Tibial nerve (tissue), 4 donors: ENCODE data around the gene PLA2G2F. TPM values are rescaled to one million over a fixed set of nuclear protein-coding genes. Genes with fewer than 3 reads are reported as not detected.

Source experiments
- DNase-seq, 2 donors: peaks; one replicate each; pipeline ENCODE4 v3.0.0-alpha.2; 2019; ENCODE audit warnings: low spot score in 2 of 2
- H3K27ac ChIP-seq, 4 donors: fragments of 200-600 bp; sonication (generic) in 3 of 4; one replicate each; pipeline ENCODE4 v1.5.1; 2017 to 2019; ENCODE audit warnings: mild to moderate bottlenecking in 1 of 4
- H3K27me3 ChIP-seq, 2 donors: fragments of 200-600 bp; sonication (generic) in 1 of 2; one replicate each; pipeline versions ENCODE4 v1.5.1 to v1.6.0; 2017 to 2019
- H3K36me3 ChIP-seq, 3 donors: fragments of 200-600 bp; sonication (generic); one replicate each; pipeline ENCODE4 v1.5.1; 2018 to 2019
- H3K4me1 ChIP-seq, 4 donors: fragments of 200-600 bp; sonication (generic) in 3 of 4; one replicate each; pipeline ENCODE4 v1.5.1; 2017 to 2019
- H3K4me3 ChIP-seq, 4 donors: fragments of 200-600 bp; sonication (generic) in 3 of 4; one replicate each; pipeline ENCODE4 v1.5.1; 2017 to 2019; ENCODE audit warnings: mild to moderate bottlenecking in 1 of 4, moderate library complexity in 1 of 4
- H3K9me3 ChIP-seq, 4 donors: fragments of 200-600 bp; sonication (generic) in 3 of 4; one replicate each; pipeline ENCODE4 v1.5.1; 2017 to 2019
- EP300 ChIP-seq, 2 donors: sonication (generic); formaldehyde crosslinking; IDR thresholded peaks; one replicate each; pipeline ENCODE4 v1.6.1; 2017; ENCODE audit warnings: antibody characterized with exemption in 2 of 2, mild to moderate bottlenecking in 1 of 2
- POLR2A ChIP-seq, 2 donors: fragments of 450-650 bp; IDR thresholded peaks; one replicate each; pipeline ENCODE4 v1.6.1; 2017; ENCODE audit warnings: antibody characterized with exemption in 2 of 2, mild to moderate bottlenecking in 2 of 2, moderate library complexity in 2 of 2
- WGBS, 2 donors: methylation state at CpG; one replicate each; pipeline ENCODE4 v1.1.5; 2018; 5-methylcytosine and 5-hydroxymethylcytosine counted together
- total RNA-seq, 4 donors: library from RNA; depleted of rRNA; stranded (reverse); fragments of >200 nt; gene quantifications; one replicate each; pipeline ENCODE4 v1.1.0, GENCODE V29; 2016
- TF ChIP-seq, protein P1 (sequence below), 5 experiments: fragments of 200-600 bp in 3 of 5; fragments of 450-650 bp in 2 of 5; sonication (generic) in 3 of 5; IDR thresholded peaks; one replicate each; pipeline ENCODE4 v1.5.1; 2016 to 2019; ENCODE audit warnings: antibody characterized with exemption in 5 of 5, mild to moderate bottlenecking in 3 of 5, moderate library complexity in 2 of 5

PLA2G2F gene
- total RNA-seq, 4 donors from 2014 or later = not detected

DNA sequence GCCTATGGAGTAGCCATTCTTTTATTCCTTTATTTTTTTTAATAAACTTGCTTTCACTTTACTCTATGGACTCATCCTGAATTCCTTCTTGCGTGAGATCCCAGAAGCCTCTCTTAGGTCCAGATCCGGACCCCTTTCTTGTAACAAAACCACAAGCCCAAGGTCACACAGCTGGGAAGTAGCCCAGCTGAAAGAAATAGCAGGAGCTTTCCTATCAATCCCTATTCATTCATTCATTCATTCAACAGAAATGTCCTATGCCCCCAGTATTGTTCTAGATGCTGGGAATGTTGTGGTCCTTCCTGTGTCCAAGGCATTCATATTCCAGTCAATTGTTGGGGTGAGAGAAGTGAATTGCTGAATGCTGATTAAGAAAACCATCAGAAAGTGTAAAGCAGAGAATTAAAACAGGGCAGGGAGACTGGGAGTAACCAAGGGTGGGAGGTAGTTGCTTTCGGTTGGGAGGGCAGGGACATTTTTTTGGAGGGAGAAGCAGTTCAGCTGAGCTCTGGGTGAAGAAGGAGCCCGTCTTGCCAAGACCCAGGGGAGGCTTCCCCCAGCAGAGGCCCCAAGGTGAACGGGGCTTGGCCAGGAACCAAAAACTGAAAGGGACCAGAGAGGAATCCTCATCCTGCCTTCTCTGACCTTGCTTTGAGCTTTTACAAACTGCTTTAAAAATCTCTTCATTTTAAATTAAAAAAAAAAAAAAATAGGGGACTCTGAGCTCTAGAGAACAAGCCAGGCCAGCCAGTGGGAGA is 30.6 kb upstream of the PLA2G2F start:
- Histone ChIP-seq H3K9me3 (no peaks in the 10 kb centered on the region), H3K36me3 (no peaks in the 10 kb centered on the region), H3K4me3 (no peak overlapping the region), H3K27ac (no peak overlapping the region), H3K4me1 (no peaks in the 10 kb centered on the region), H3K27me3 (no peaks in the 10 kb centered on the region)
- TF ChIP-seq, protein P1, sequence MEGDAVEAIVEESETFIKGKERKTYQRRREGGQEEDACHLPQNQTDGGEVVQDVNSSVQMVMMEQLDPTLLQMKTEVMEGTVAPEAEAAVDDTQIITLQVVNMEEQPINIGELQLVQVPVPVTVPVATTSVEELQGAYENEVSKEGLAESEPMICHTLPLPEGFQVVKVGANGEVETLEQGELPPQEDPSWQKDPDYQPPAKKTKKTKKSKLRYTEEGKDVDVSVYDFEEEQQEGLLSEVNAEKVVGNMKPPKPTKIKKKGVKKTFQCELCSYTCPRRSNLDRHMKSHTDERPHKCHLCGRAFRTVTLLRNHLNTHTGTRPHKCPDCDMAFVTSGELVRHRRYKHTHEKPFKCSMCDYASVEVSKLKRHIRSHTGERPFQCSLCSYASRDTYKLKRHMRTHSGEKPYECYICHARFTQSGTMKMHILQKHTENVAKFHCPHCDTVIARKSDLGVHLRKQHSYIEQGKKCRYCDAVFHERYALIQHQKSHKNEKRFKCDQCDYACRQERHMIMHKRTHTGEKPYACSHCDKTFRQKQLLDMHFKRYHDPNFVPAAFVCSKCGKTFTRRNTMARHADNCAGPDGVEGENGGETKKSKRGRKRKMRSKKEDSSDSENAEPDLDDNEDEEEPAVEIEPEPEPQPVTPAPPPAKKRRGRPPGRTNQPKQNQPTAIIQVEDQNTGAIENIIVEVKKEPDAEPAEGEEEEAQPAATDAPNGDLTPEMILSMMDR (IDR thresholded peaks at IDR 0.05) = no peak
- TF ChIP-seq EP300 (IDR thresholded peaks at IDR 0.05) (no peak), POLR2A (IDR thresholded peaks at IDR 0.05) (no peak)
- DNase-seq = no peak
- 39 to 50% methylated on average over 5 of the region's 5 CpGs for WGBS, 2 donors

DNA sequence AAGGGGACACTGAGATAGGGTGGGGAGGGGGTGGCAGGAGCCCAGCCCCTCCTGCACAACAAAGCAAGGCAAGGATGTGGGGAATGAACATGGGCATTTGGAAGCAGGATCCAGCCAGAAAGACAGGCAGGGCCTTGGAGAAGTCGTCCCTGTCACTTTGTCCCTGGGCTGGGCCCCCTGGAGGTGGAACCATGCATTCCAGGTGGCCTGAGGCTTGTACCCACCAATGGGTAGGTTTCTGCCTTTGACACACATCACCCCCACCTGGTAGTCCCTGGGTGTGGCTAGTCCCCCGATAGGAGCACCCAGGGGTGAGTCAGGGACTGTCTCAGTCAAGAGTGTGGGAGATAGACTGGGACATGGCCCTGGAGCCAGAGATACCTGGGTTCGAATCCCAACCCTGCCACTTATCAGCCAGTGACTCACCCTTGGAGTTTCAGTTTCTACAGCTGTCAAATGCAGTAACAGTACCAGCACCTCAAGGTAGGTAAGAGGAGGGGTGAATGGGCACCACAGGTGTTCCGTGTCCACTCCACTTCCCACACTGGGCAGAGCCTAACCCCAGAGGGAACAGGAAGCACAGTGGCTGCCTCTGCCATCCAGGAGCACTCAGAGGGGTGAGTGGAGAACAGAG is 29.8 kb upstream of the PLA2G2F start:
- Histone ChIP-seq H3K4me3 (no peak overlapping the region), H3K27me3 (no peaks in the 10 kb centered on the region), H3K9me3 (no peaks in the 10 kb centered on the region), H3K27ac (no peak overlapping the region), H3K36me3 (no peaks in the 10 kb centered on the region), H3K4me1 (no peaks in the 10 kb centered on the region)
- TF ChIP-seq EP300 (IDR thresholded peaks at IDR 0.05) (no peak), POLR2A (IDR thresholded peaks at IDR 0.05) (no peak)
- TF ChIP-seq, protein P1 (IDR thresholded peaks at IDR 0.05) = no peak
- whole genome bisulfite sequencing, 2 donors = 81 to 85% methylated on average over 3 to 4 of the region's 4 CpGs
- no peak for DNase-seq

DNA sequence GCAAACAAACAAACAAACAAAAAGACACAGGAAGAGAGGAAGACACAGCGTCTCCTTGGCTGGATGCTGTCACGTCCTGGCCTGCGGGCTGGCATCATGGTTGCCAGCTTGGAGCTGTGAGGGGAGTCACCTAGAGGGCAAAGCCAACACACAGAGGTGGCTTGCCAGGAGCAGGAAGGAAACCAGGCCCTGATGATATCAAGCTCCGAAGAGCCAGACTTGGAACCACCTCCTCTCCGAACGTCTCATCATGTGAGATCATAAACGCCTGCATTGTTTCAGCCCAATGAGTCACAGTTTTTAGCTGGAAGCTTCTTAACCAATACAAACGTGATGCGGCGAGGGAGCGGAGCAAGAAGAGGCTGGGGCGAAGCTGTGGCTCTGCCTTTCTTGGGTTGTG is 28.4 kb upstream of the PLA2G2F start:
- TF ChIP-seq, protein P1 (IDR thresholded peaks at IDR 0.05) = no peak
- TF ChIP-seq EP300 (IDR thresholded peaks at IDR 0.05) (no peak), POLR2A (IDR thresholded peaks at IDR 0.05) (no peak)
- Histone ChIP-seq H3K27me3 (no peaks in the 10 kb centered on the region), H3K36me3 (no peaks in the 10 kb centered on the region), H3K4me1 (no peaks in the 10 kb centered on the region), H3K4me3 (no peak overlapping the region), H3K27ac (no peak overlapping the region), H3K9me3 (no peaks in the 10 kb centered on the region)
- no peak for DNase-seq
- WGBS, 2 donors = 67 to 74% methylated on average over 12 of the region's 12 CpGs

DNA sequence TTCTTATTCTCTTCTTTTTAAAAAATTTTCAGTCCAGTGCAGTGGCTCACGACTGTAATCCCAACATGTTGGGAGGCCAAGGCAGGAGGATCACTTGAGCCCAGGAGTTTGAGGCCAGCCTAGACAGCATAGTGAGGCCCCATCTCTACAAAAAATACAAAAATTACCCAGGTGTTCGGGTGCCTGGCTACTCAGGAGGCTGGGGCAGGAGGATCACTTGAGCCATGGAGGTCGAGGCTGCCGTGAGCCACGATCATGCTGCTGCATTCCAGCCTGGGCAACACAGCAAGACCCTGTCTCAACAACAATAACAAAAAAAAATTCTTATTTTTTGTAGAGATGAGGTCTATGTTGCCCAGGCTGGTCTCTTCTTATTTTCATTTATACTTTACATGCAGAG is 27.7 kb upstream of the PLA2G2F start:
- no peaks in the 10 kb centered on the region for H3K4me1 ChIP-seq
- TF ChIP-seq POLR2A (IDR thresholded peaks at IDR 0.05) (no peak), EP300 (IDR thresholded peaks at IDR 0.05) (no peak)
- TF ChIP-seq, protein P1 (IDR thresholded peaks at IDR 0.05) = no peak
- H3K4me3 ChIP-seq = no peak overlapping the region
- 96 to 98% methylated on average over 5 of the region's 5 CpGs for WGBS, 2 donors
- H3K36me3 ChIP-seq = no peaks in the 10 kb centered on the region
- no peaks in the 10 kb centered on the region for H3K9me3 ChIP-seq
- H3K27ac ChIP-seq = no peak overlapping the region
- H3K27me3 ChIP-seq = no peaks in the 10 kb centered on the region
- no peak for DNase-seq

DNA sequence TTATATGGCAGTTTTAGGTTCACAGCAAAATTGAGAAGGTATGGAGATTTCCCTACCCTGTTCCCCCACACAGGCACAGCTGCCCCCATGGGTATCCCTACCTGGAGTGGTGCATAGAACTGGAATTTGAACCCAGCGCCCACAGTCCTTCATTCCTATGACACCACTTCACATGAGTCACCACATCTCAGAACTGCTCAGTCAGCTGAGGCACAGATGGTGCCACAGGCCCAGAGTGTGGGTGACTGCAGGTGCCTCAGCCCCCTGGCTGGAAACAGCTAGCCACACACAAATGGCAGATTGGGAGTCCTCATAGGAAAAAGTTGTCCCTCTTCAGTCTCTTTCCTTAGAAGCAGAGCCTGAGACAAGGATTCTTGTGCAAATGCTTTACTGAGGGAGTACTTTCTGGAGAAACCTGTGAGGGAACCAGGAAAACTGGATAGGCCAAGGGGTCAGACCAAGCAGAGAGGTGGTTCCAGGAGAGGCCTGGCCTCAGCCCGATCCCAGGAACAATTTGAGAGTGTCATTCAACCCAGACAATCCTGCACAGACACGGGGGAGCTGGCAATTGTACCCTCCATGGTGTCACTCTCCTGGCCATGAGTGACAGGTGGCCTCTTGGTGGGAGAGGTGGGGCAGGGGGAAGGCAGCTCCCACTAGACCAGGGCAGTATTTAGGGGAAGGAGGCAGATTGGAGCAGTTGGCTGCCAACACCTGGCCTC is 26.7 kb upstream of the PLA2G2F start:
- no peaks in the 10 kb centered on the region for H3K4me1 ChIP-seq
- no peak for DNase-seq
- no peaks in the 10 kb centered on the region for H3K36me3 ChIP-seq
- WGBS, 2 donors = 73% methylated on average over 3 of the region's 3 CpGs
- no peak overlapping the region for H3K27ac ChIP-seq
- H3K9me3 ChIP-seq = no peaks in the 10 kb centered on the region
- TF ChIP-seq, protein P1 (IDR thresholded peaks at IDR 0.05) = no peak
- TF ChIP-seq POLR2A (IDR thresholded peaks at IDR 0.05) (no peak), EP300 (IDR thresholded peaks at IDR 0.05) (no peak)
- no peak overlapping the region for H3K4me3 ChIP-seq
- no peaks in the 10 kb centered on the region for H3K27me3 ChIP-seq
